G401 (cell line): ENCODE measurements around the gene OCEL1. TPM values are rescaled to one million over a fixed set of nuclear protein-coding genes. Genes with fewer than 3 reads are reported as not detected.
"Not testable (repeated sequence)": the region's sequence is repeated elsewhere in the genome, so short reads cannot be mapped to it uniquely, and the experiment has no call there.

ENCODE experiments used
- DNase-seq: peaks from one replicate; pipeline ENCODE4 v3.0.0-alpha.2; 2015; ENCODE audit warnings: low spot score
- in situ Hi-C: cut with HindIII; loops from 2 replicates; pipeline ENCODE4 v1.10.0; 2016; ENCODE audit warnings: low sequenced_read_pairs, mixed read lengths
- total RNA-seq: library from RNA; depleted of rRNA; stranded (reverse); fragments of >200 nt; shearing (Covaris generic); gene quantifications from 2 replicates; pipeline ENCODE4 v1.2.3, GENCODE V29; 2014; rRNA removed

Gene OCEL1
- total RNA-seq: 14.8 and 21.7 TPM in 2 replicates

- in situ Hi-C loops: no loop called here
- peak; percentile 99 for DNase-seq
Measured at GRCh38 chr19:17226002-17226933, at the start of gene OCEL1. Gene OCEL1 (plus strand): TSS chr19:17226226. CDS start chr19:17226248, 22 bp downstream.

GRCh38 chr19:17178291-17178690 is 47.7 kb upstream of the OCEL1 start:
- in situ Hi-C loops: no loop called here
- DNase-seq: no peak

- DNase-seq: no peak
- in situ Hi-C loops: no loop called here
Measured at GRCh38 chr19:17180997-17181702, 44.9 kb upstream of the OCEL1 start.

- no peak for DNase-seq
- in situ Hi-C loops: no loop called here
Measured at GRCh38 chr19:17183271-17183761, 42.7 kb upstream of the OCEL1 start.

GRCh38 chr19:17183858-17184321 is 42.1 kb upstream of the OCEL1 start:
- DNase-seq: no peak
- in situ Hi-C loops: no loop called here

- DNase-seq: no peak
- in situ Hi-C loops: no loop called here
Measured at GRCh38 chr19:17184371-17184841, 41.6 kb upstream of the OCEL1 start.

GRCh38 chr19:17185590-17185989 is 40.4 kb upstream of the OCEL1 start:
- in situ Hi-C loops: no loop called here

GRCh38 chr19:17191736-17192135 is 34.3 kb upstream of the OCEL1 start:
- in situ Hi-C loops, DNase-seq: not testable (repeated sequence)

More at GRCh38 chr19:17185590-17185989, 40.4 kb upstream of the OCEL1 start:
- no peak for DNase-seq

- in situ Hi-C loops: no loop called here
- DNase-seq: no peak
Measured at GRCh38 chr19:17192751-17193150, 33.3 kb upstream of the OCEL1 start.

GRCh38 chr19:17194608-17195007 is 31.4 kb upstream of the OCEL1 start:
- DNase-seq: no peak
- in situ Hi-C loops: no loop called here

GRCh38 chr19:17195106-17195505 is 30.9 kb upstream of the OCEL1 start:
- DNase-seq: no peak
- in situ Hi-C loops: no loop called here

- in situ Hi-C loops: no loop called here
Measured at GRCh38 chr19:17196610-17197009, 29.4 kb upstream of the OCEL1 start.

GRCh38 chr19:17197666-17198065 is 28.4 kb upstream of the OCEL1 start:
- no peak for DNase-seq
- in situ Hi-C loops: no loop called here

More at GRCh38 chr19:17196610-17197009, 29.4 kb upstream of the OCEL1 start:
- DNase-seq: no peak

- in situ Hi-C loops: no loop called here
- no peak for DNase-seq
Measured at GRCh38 chr19:17200408-17201079, 25.5 kb upstream of the OCEL1 start.

- in situ Hi-C loops: no loop called here
- no peak for DNase-seq
Measured at GRCh38 chr19:17202249-17202648, 23.8 kb upstream of the OCEL1 start.

- in situ Hi-C loops: no loop called here
- DNase-seq: no peak
Measured at GRCh38 chr19:17202713-17203112, 23.3 kb upstream of the OCEL1 start.

GRCh38 chr19:17205237-17206140 is 20.5 kb upstream of the OCEL1 start:
- peak; percentile 56 for DNase-seq
- in situ Hi-C loops: no loop called here
